ENCODE results near the gene EFNA5. TPM values are rescaled to one million over a fixed set of nuclear protein-coding genes. Genes with fewer than 3 reads are reported as not detected.

The EFNA5 gene
- total RNA-seq, 1 experiment from 2014 or later, result 51.2 TPM

GRCh38 chr5:107519900-107520354 is 150.8 kb downstream of the EFNA5 start:
- ChIA-PET CTCF (interaction anchor here (0.6 to 1.2 kb wide), 2 partner anchors 52 to 463 kb away, joined by 3 read pairs; no protein-coding TSS in a partner anchor), POLR2A (interaction anchor here (0.6 to 2.5 kb wide), 6 partner anchors 8 to 859 kb away, joined by 3 to 7 read pairs (median 4); no protein-coding TSS in a partner anchor)
- Mint-ChIP-seq H3K9me3 (ENCODE audit: unreplicated experiment) (no peaks in the 10 kb centered on the region), H3K36me3 (ENCODE audit: insufficient read depth, unreplicated experiment) (peaks cover 14% of the 10 kb centered on the region), H3K27ac (ENCODE audit: low read depth, unreplicated experiment) (peak overlapping the region; percentile 19), H3K27me3 (ENCODE audit: insufficient read depth, unreplicated experiment) (no peaks in the 10 kb centered on the region), H3K4me3 (ENCODE audit: unreplicated experiment) (no peak overlapping the region), H3K4me1 (ENCODE audit: insufficient read depth, unreplicated experiment) (peaks cover 30% of the 10 kb centered on the region)
- no peak for DNase-seq (ENCODE audit: unreplicated experiment)
- intact Hi-C loops (cut with micrococcal nuclease), result no loop called here
- no TSS peak for BruUV-seq (replicated peaks)
- TF ChIP-seq CTCF (IDR thresholded peaks at IDR 0.05; ENCODE audit: unreplicated experiment), result no peak

GRCh38 chr5:107518616-107519015 is 152.1 kb downstream of the EFNA5 start:
- peak overlapping the region; percentile 23 for H3K27ac Mint-ChIP-seq (ENCODE audit: low read depth, unreplicated experiment)
- CTCF ChIA-PET, result interaction anchor here (0.6 to 1.3 kb wide), 4 partner anchors 12 to 54 kb away, joined by 3 to 4 read pairs (median 3); no protein-coding TSS in a partner anchor
- peaks cover 14% of the 10 kb centered on the region for H3K36me3 Mint-ChIP-seq (ENCODE audit: insufficient read depth, unreplicated experiment)
- intact Hi-C loops (cut with micrococcal nuclease), result no loop called here
- no peak overlapping the region for H3K4me3 Mint-ChIP-seq (ENCODE audit: unreplicated experiment)
- no peak for DNase-seq (ENCODE audit: unreplicated experiment)
- no peaks in the 10 kb centered on the region for H3K9me3 Mint-ChIP-seq (ENCODE audit: unreplicated experiment)
- no peaks in the 10 kb centered on the region for H3K27me3 Mint-ChIP-seq (ENCODE audit: insufficient read depth, unreplicated experiment)
- no peak for TF ChIP-seq CTCF (IDR thresholded peaks at IDR 0.05; ENCODE audit: unreplicated experiment)
- POLR2A ChIA-PET, result no interaction called here
- BruUV-seq (replicated peaks), result no TSS peak
- peaks cover 27% of the 10 kb centered on the region for H3K4me1 Mint-ChIP-seq (ENCODE audit: insufficient read depth, unreplicated experiment)

- ChIA-PET CTCF (interaction anchor here (0.6 to 1.3 kb wide), 3 partner anchors 11 to 40 kb away, joined by 3 to 4 read pairs (median 3); no protein-coding TSS in a partner anchor), POLR2A (interaction anchor here (0.6 kb wide), 1 partner anchor 85 kb away, joined by 3 read pairs; no protein-coding TSS in a partner anchor)
- Mint-ChIP-seq H3K36me3 (ENCODE audit: insufficient read depth, unreplicated experiment) (peaks cover 14% of the 10 kb centered on the region), H3K27me3 (ENCODE audit: insufficient read depth, unreplicated experiment) (no peaks in the 10 kb centered on the region), H3K4me1 (ENCODE audit: insufficient read depth, unreplicated experiment) (peaks cover 28% of the 10 kb centered on the region), H3K27ac (ENCODE audit: low read depth, unreplicated experiment) (peak overlapping the region; percentile 23), H3K4me3 (ENCODE audit: unreplicated experiment) (no peak overlapping the region), H3K9me3 (ENCODE audit: unreplicated experiment) (no peaks in the 10 kb centered on the region)
- no TSS peak for BruUV-seq (replicated peaks)
- no peak for DNase-seq (ENCODE audit: unreplicated experiment)
- TF ChIP-seq CTCF (IDR thresholded peaks at IDR 0.05; ENCODE audit: unreplicated experiment), result no peak
- intact Hi-C loops (cut with micrococcal nuclease), result no loop called here
Measured at GRCh38 chr5:107518190-107518589, 152.5 kb downstream of the EFNA5 start.

- intact Hi-C loops (cut with micrococcal nuclease), result no loop called here
Measured at GRCh38 chr5:107517185-107518033, 153.3 kb downstream of the EFNA5 start.

More at GRCh38 chr5:107517185-107518033, 153.3 kb downstream of the EFNA5 start:
- CTCF ChIA-PET, result interaction anchor here (0.6 kb wide), 2 partner anchors 20 to 41 kb away, joined by 3 read pairs; no protein-coding TSS in a partner anchor
- H3K4me3 Mint-ChIP-seq (ENCODE audit: unreplicated experiment), result no peak overlapping the region
- H3K36me3 Mint-ChIP-seq (ENCODE audit: insufficient read depth, unreplicated experiment), result peaks cover 17% of the 10 kb centered on the region
- H3K4me1 Mint-ChIP-seq (ENCODE audit: insufficient read depth, unreplicated experiment), result peaks cover 26% of the 10 kb centered on the region
- BruUV-seq (replicated peaks), result no TSS peak
- DNase-seq (ENCODE audit: unreplicated experiment), result peak; percentile 82
- no peaks in the 10 kb centered on the region for H3K27me3 Mint-ChIP-seq (ENCODE audit: insufficient read depth, unreplicated experiment)
- H3K9me3 Mint-ChIP-seq (ENCODE audit: unreplicated experiment), result no peaks in the 10 kb centered on the region
- TF ChIP-seq CTCF (IDR thresholded peaks at IDR 0.05; ENCODE audit: unreplicated experiment), result no peak
- no peak overlapping the region for H3K27ac Mint-ChIP-seq (ENCODE audit: low read depth, unreplicated experiment)
- POLR2A ChIA-PET, result interaction anchor here (0.6 kb wide), 1 partner anchor 86 kb away, joined by 3 read pairs; no protein-coding TSS in a partner anchor

Measured in MCF 10A (cell line).